NCI-H2196 (cell line): ENCODE data around the gene CPNE4.
A peak's percentile ranks its signal among the peaks of the same experiment; 100 is the strongest.

ENCODE experiments used
- DNase-seq: peaks from one replicate; lab custom pipeline; 2025; ENCODE audit not compliant: unreplicated experiment; lab: John Stamatoyannopoulos, UW

The CPNE4 gene

GRCh38 chr3:131803113-131803512 lies 231.7 kb downstream of the CPNE4 start:
- DNase-seq: no peak

- DNase-seq: no peak
Observed at GRCh38 chr3:131802029-131802428, 232.8 kb downstream of the CPNE4 start.

- DNase-seq: no peak
Observed at GRCh38 chr3:131801566-131801965, 233.2 kb downstream of the CPNE4 start.

GRCh38 chr3:131797776-131798175 lies 237.0 kb downstream of the CPNE4 start:
- DNase-seq: no peak

- no peak for DNase-seq
Observed at GRCh38 chr3:131796558-131797198, 238.1 kb downstream of the CPNE4 start.

- DNase-seq: no peak
Observed at GRCh38 chr3:131796111-131796510, 238.7 kb downstream of the CPNE4 start.

GRCh38 chr3:131795390-131796090 lies 239.3 kb downstream of the CPNE4 start:
- DNase-seq: peak; percentile 68

GRCh38 chr3:131794766-131795388 lies 239.9 kb downstream of the CPNE4 start:
- peak; percentile 70 for DNase-seq

- no peak for DNase-seq
Observed at GRCh38 chr3:131793870-131794269, 240.9 kb downstream of the CPNE4 start.

- DNase-seq: no peak
Observed at GRCh38 chr3:131789188-131789587, 245.6 kb downstream of the CPNE4 start.

GRCh38 chr3:131786386-131786785 lies 248.4 kb downstream of the CPNE4 start:
- DNase-seq: no peak

- peak; percentile 30 for DNase-seq
Observed at GRCh38 chr3:131782751-131783150, 252.1 kb downstream of the CPNE4 start.

- DNase-seq: no peak
Observed at GRCh38 chr3:131778526-131778925, 256.3 kb downstream of the CPNE4 start.

GRCh38 chr3:131775650-131776049 lies 259.2 kb downstream of the CPNE4 start:
- no peak for DNase-seq

- DNase-seq: no peak
Observed at GRCh38 chr3:131772269-131773026, 262.4 kb downstream of the CPNE4 start.

GRCh38 chr3:131762981-131763564 lies 271.7 kb downstream of the CPNE4 start:
- DNase-seq: no peak

- DNase-seq: no peak
Observed at GRCh38 chr3:131756405-131756804, 278.4 kb downstream of the CPNE4 start.

- no peak for DNase-seq
Observed at GRCh38 chr3:131755380-131755779, 279.4 kb downstream of the CPNE4 start.

- DNase-seq: no peak
Observed at GRCh38 chr3:131750256-131750655, 284.6 kb downstream of the CPNE4 start.

- DNase-seq: no peak
Observed at GRCh38 chr3:131749826-131750225, 285.0 kb downstream of the CPNE4 start.

GRCh38 chr3:131747466-131747865 lies 287.3 kb downstream of the CPNE4 start:
- no peak for DNase-seq
